Lower lobe of right lung (tissue), 2 donors: ENCODE measurements around the gene RBBP8NL. TPM values are rescaled to one million over a fixed set of nuclear protein-coding genes. Genes with fewer than 3 reads are reported as not detected.

ENCODE experiments used
- ATAC-seq, 2 donors: fragments of 200-7000 bp; cut with Tn5 transposase; one replicate each; pipeline ENCODE4 v1.9.1; 2020 to 2022; ENCODE audit warnings: mild to moderate bottlenecking in 2 of 2, moderate library complexity in 2 of 2
- DNase-seq: peaks from one replicate; pipeline ENCODE4 v3.0.0-alpha.2; 2020
- H3K27ac ChIP-seq: fragments of 200-600 bp; one replicate; pipeline ENCODE4 v1.8.0; 2022
- H3K27me3 ChIP-seq: fragments of 200-600 bp; one replicate; pipeline ENCODE4 v1.8.0; 2022; ENCODE audit warnings: low read depth
- H3K36me3 ChIP-seq: fragments of 200-600 bp; one replicate; pipeline ENCODE4 v1.8.0; 2022; ENCODE audit warnings: mild to moderate bottlenecking
- H3K4me1 ChIP-seq: fragments of 200-600 bp; one replicate; pipeline ENCODE4 v1.8.0; 2022
- H3K4me3 ChIP-seq: fragments of 200-600 bp; one replicate; pipeline ENCODE4 v1.8.0; 2022; ENCODE audit warnings: mild to moderate bottlenecking
- H3K9me3 ChIP-seq: fragments of 200-600 bp; one replicate; pipeline ENCODE4 v1.8.0; 2022
- CTCF ChIP-seq: fragments of 200-600 bp; IDR thresholded peaks from one replicate; pipeline ENCODE4 v1.8.0; 2022; ENCODE audit warnings: antibody characterized with exemption, mild to moderate bottlenecking
- intact Hi-C: fragments of 100-400 bp; cut with DNase I; formaldehyde crosslinking; loops from one replicate; pipeline ENCODE4 v1.11.0; 2022
- total RNA-seq: library from RNA; stranded (reverse); fragmentation: NEBNext Ultra II Directional; extraction: Animal tissue kit (Norgen Biotek cat#: 25700); gene quantifications from one replicate; pipeline ENCODE4 v1.2.1, GENCODE V29; 2021
- donor health status: DM: no; HTN: yes; CAD: no; lungs with severe emphysema.

The RBBP8NL gene
- total RNA-seq, 1 donor from 2014 or later: 2.0 TPM

GRCh38 chr20:62463651-62464424 is 36.5 kb upstream of the RBBP8NL start:
- Histone ChIP-seq H3K4me3 (no peak overlapping the region), H3K36me3 (no peaks in the 10 kb centered on the region), H3K27ac (no peak overlapping the region), H3K4me1 (no peaks in the 10 kb centered on the region), H3K9me3 (no peaks in the 10 kb centered on the region), H3K27me3 (peaks cover 26% of the 10 kb centered on the region)
- DNase-seq (no peak), ATAC-seq (no peak)
- intact Hi-C loops: no loop called here
- no peak for TF ChIP-seq CTCF

GRCh38 chr20:62462976-62463592 is 35.7 kb upstream of the RBBP8NL start:
- DNase-seq: no peak
- no peaks in the 10 kb centered on the region for H3K36me3 ChIP-seq
- H3K27me3 ChIP-seq: peaks cover 26% of the 10 kb centered on the region
- H3K9me3 ChIP-seq: no peaks in the 10 kb centered on the region
- no peak overlapping the region for H3K4me3 ChIP-seq
- no peak for TF ChIP-seq CTCF
- no peak for ATAC-seq
- intact Hi-C loops: no loop called here
- no peak overlapping the region for H3K27ac ChIP-seq
- no peaks in the 10 kb centered on the region for H3K4me1 ChIP-seq

- Histone ChIP-seq H3K9me3 (no peaks in the 10 kb centered on the region), H3K4me3 (no peak overlapping the region), H3K27ac (no peak overlapping the region), H3K4me1 (no peaks in the 10 kb centered on the region), H3K27me3 (peaks cover 35% of the 10 kb centered on the region), H3K36me3 (no peaks in the 10 kb centered on the region)
- no peak for DNase-seq
- no peak for ATAC-seq
- intact Hi-C loops: no loop called here
- TF ChIP-seq CTCF: no peak
Observed at GRCh38 chr20:62461834-62462233, 34.5 kb upstream of the RBBP8NL start.

- intact Hi-C loops: no loop called here
- no peak for TF ChIP-seq CTCF
- no peak for ATAC-seq
- Histone ChIP-seq H3K9me3 (no peaks in the 10 kb centered on the region), H3K4me3 (no peak overlapping the region), H3K4me1 (no peaks in the 10 kb centered on the region), H3K36me3 (no peaks in the 10 kb centered on the region), H3K27me3 (peaks cover 42% of the 10 kb centered on the region), H3K27ac (no peak overlapping the region)
- DNase-seq: no peak
Observed at GRCh38 chr20:62461157-62461556, 33.8 kb upstream of the RBBP8NL start.

DNA sequence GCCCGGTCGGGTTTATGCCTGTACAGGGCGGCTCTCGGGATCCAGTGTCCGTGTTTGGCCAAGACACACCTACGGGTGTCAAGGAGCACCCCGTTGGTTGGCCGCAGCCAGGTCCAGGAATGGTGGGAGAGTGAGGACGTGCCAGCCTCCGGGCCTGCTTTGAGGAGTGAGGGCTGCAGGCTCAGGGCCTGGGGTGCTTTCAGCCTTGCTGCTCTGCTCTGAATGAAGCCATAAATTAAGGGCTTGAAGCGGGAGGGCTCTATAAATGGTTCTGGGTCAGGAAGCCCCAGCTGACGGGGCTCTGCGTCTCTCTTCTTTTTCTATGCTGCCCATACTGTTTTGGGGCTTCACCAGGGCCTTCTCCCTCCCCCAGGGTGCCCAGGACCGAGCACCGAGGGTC is 33.3 kb upstream of the RBBP8NL start:
- intact Hi-C loops: no loop called here
- H3K4me3 ChIP-seq: no peak overlapping the region
- no peak for DNase-seq
- no peak for ATAC-seq
- H3K9me3 ChIP-seq: no peaks in the 10 kb centered on the region
- no peak overlapping the region for H3K27ac ChIP-seq
- no peaks in the 10 kb centered on the region for H3K36me3 ChIP-seq
- H3K27me3 ChIP-seq: peaks cover 45% of the 10 kb centered on the region
- no peaks in the 10 kb centered on the region for H3K4me1 ChIP-seq
- no peak for TF ChIP-seq CTCF
